MM.1S (cell line): Measurements from ENCODE around the gene PIGQ.

ENCODE experiments used
- EZH2 ChIP-seq: fragments of 300-600 bp; sonication (generic); optimal IDR thresholded peaks from 2 replicates; pipeline ENCODE3; 2017; ENCODE audit warnings: low read depth, mild to moderate bottlenecking, antibody characterized with exemption, low read length, mixed read lengths
- EZH2phosphoT487 ChIP-seq: fragments of 300-600 bp; sonication (generic); IDR thresholded peaks from 2 replicates; pipeline ENCODE4 v1.6.1; 2018; ENCODE audit warnings: antibody characterized with exemption, low read length
- TF ChIP-seq, protein P1 (sequence below): fragments of 300-600 bp; sonication (generic); IDR thresholded peaks from 2 replicates; pipeline ENCODE4 v1.5.1; 2016; ENCODE audit warnings: antibody characterized with exemption, low read length, mixed read lengths

GRCh38 chr16:631808-632358 is 62.1 kb downstream of the PIGQ start:
- TF ChIP-seq, protein P1, sequence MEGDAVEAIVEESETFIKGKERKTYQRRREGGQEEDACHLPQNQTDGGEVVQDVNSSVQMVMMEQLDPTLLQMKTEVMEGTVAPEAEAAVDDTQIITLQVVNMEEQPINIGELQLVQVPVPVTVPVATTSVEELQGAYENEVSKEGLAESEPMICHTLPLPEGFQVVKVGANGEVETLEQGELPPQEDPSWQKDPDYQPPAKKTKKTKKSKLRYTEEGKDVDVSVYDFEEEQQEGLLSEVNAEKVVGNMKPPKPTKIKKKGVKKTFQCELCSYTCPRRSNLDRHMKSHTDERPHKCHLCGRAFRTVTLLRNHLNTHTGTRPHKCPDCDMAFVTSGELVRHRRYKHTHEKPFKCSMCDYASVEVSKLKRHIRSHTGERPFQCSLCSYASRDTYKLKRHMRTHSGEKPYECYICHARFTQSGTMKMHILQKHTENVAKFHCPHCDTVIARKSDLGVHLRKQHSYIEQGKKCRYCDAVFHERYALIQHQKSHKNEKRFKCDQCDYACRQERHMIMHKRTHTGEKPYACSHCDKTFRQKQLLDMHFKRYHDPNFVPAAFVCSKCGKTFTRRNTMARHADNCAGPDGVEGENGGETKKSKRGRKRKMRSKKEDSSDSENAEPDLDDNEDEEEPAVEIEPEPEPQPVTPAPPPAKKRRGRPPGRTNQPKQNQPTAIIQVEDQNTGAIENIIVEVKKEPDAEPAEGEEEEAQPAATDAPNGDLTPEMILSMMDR = no peak
- TF ChIP-seq EZH2phosphoT487 = no peak
- TF ChIP-seq EZH2 = no peak
